22Rv1 (cell line): Measurements from ENCODE around the gene ERG.

Experiments used
- ZFX ChIP-seq: fragments of 450-650 bp; IDR thresholded peaks from 2 replicates; pipeline ENCODE4 v1.6.1; 2017; ENCODE audit warnings: antibody characterized with exemption, borderline replicate concordance
- TF ChIP-seq, protein P1 (sequence below): fragments of 450-650 bp; IDR thresholded peaks from 2 replicates; pipeline ENCODE4 v1.5.1; 2017; ENCODE audit warnings: mild to moderate bottlenecking

DNA sequence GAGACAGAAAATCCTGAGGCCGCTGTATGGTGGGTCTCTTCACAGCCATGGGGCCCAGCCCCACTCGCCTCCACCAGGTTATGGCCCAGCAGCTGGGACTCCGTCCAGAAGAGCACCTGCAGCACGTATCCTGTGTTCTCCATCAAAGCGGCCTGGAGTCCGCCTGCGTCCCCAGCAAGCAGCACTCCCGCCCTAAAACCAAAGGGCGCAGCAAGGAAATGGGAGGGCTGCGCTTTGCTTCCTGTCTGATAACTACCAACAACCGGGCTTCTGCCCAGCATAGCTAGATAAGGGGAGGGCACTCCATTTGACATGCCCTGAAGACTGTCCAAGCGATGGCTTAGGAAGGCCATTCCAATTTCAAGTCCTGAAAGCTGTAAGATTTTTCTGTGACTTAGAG is 121.6 kb downstream of the ERG start:
- TF ChIP-seq, protein P1, sequence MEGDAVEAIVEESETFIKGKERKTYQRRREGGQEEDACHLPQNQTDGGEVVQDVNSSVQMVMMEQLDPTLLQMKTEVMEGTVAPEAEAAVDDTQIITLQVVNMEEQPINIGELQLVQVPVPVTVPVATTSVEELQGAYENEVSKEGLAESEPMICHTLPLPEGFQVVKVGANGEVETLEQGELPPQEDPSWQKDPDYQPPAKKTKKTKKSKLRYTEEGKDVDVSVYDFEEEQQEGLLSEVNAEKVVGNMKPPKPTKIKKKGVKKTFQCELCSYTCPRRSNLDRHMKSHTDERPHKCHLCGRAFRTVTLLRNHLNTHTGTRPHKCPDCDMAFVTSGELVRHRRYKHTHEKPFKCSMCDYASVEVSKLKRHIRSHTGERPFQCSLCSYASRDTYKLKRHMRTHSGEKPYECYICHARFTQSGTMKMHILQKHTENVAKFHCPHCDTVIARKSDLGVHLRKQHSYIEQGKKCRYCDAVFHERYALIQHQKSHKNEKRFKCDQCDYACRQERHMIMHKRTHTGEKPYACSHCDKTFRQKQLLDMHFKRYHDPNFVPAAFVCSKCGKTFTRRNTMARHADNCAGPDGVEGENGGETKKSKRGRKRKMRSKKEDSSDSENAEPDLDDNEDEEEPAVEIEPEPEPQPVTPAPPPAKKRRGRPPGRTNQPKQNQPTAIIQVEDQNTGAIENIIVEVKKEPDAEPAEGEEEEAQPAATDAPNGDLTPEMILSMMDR, result no peak
- no peak for TF ChIP-seq ZFX
